HFF-Myc (cell line): ENCODE measurements around the gene KLHL29.

Source experiments
- DNase-seq: peaks from one replicate; pipeline ENCODE4 v3.0.0-alpha.2; 2011; ENCODE audit warnings: low read depth; ENCODE audit errors: extremely low read depth
- H3K4me3 ChIP-seq: replicated peaks from 2 replicates; pipeline ENCODE4 v1.5.1; 2011; ENCODE audit warnings: low read depth, mild to moderate bottlenecking, control low read depth, low read length
- CTCF ChIP-seq: IDR thresholded peaks from 2 replicates; pipeline ENCODE4 v1.5.1; 2012; ENCODE audit warnings: mild to moderate bottlenecking, low read depth, low read length, control low read depth; ENCODE audit errors: missing control alignments

KLHL29 gene

GRCh38 chr2:23625726-23626125, 240.7 kb downstream of the KLHL29 start:
- no peak overlapping the region for H3K4me3 ChIP-seq
- no peak for DNase-seq
- no peak for TF ChIP-seq CTCF

- no peak for DNase-seq
- TF ChIP-seq CTCF, result no peak
- H3K4me3 ChIP-seq, result no peak overlapping the region
Observed at GRCh38 chr2:23626701-23627230, 241.8 kb downstream of the KLHL29 start.

- no peak for DNase-seq
- H3K4me3 ChIP-seq, result no peak overlapping the region
- no peak for TF ChIP-seq CTCF
Observed at GRCh38 chr2:23627236-23628009, 242.4 kb downstream of the KLHL29 start.

- no peak overlapping the region for H3K4me3 ChIP-seq
- DNase-seq, result no peak
- TF ChIP-seq CTCF, result no peak
Observed at GRCh38 chr2:23628926-23629771, 244.2 kb downstream of the KLHL29 start.

- no peak for DNase-seq
- no peak overlapping the region for H3K4me3 ChIP-seq
- no peak for TF ChIP-seq CTCF
Observed at GRCh38 chr2:23629772-23630480, 244.9 kb downstream of the KLHL29 start.

- TF ChIP-seq CTCF, result no peak
- DNase-seq, result no peak
- H3K4me3 ChIP-seq, result no peak overlapping the region
Observed at GRCh38 chr2:23630961-23631360, 246.0 kb downstream of the KLHL29 start.
